Neural crest cell (in vitro differentiated cells): ENCODE measurements around the gene KIAA1755. TPM values are rescaled to one million over a fixed set of nuclear protein-coding genes. Genes with fewer than 3 reads are reported as not detected.
A peak's percentile ranks its signal among the peaks of the same experiment; 100 is the strongest.
"Not testable (repeated sequence)": the region's sequence is repeated elsewhere in the genome, so short reads cannot be mapped to it uniquely, and the experiment has no call there.

Source experiments
- DNase-seq: peaks from one replicate; pipeline ENCODE4 v3.0.0; 2021; ENCODE audit warnings: low read depth, mixed read lengths, low spot score
- H3K27ac Mint-ChIP-seq: one replicate; pipeline ENCODE4 v1.8.0; 2021; ENCODE audit warnings: mild to moderate bottlenecking, mixed read lengths; ENCODE audit not compliant: unreplicated experiment
- H3K27me3 Mint-ChIP-seq: 2 replicates; pipeline ENCODE4 v1.8.0; 2021; ENCODE audit warnings: low read depth, mild to moderate bottlenecking, mixed read lengths
- H3K36me3 Mint-ChIP-seq: 2 replicates; pipeline ENCODE4 v1.8.0; 2021; ENCODE audit warnings: low read depth, mild to moderate bottlenecking, mixed read lengths
- H3K4me1 Mint-ChIP-seq: 2 replicates; pipeline ENCODE4 v1.8.0; 2021; ENCODE audit warnings: mixed read lengths
- H3K4me3 Mint-ChIP-seq: one replicate; pipeline ENCODE4 v1.8.0; 2021; ENCODE audit warnings: mild to moderate bottlenecking, mixed read lengths
- H3K9me3 Mint-ChIP-seq: 2 replicates; pipeline ENCODE4 v1.8.0; 2021; ENCODE audit warnings: mixed read lengths
- CTCF ChIP-seq: fragments of 200-600 bp; sonication (generic); conservative IDR thresholded peaks from 2 replicates; pipeline ENCODE4 v1.5.0; 2021; ENCODE audit warnings: antibody characterized with exemption, mild to moderate bottlenecking
- total RNA-seq: library from RNA; stranded (reverse); gene quantifications from 2 replicates; pipeline ENCODE4 v1.2.1, GENCODE V29; 2021

The KIAA1755 gene
- total RNA-seq, 1 donor from 2014 or later, result 8.6 TPM

GRCh38 chr20:38290829-38291814 is 30.6 kb upstream of the KIAA1755 start:
- Mint-ChIP-seq H3K9me3 (no peaks in the 10 kb centered on the region), H3K36me3 (no peaks in the 10 kb centered on the region), H3K4me1 (peaks cover 66% of the 10 kb centered on the region), H3K27me3 (no peaks in the 10 kb centered on the region), H3K4me3 (peak overlapping the region; percentile 64), H3K27ac (peak overlapping the region; percentile 92)
- peak; percentile 55 for TF ChIP-seq CTCF
- DNase-seq, result peak; percentile 38

- H3K9me3 Mint-ChIP-seq, result peaks cover 12% of the 10 kb centered on the region
- peak; percentile 47 for DNase-seq
- H3K4me1 Mint-ChIP-seq, result peaks cover 51% of the 10 kb centered on the region
- peak overlapping the region; percentile 42 for H3K4me3 Mint-ChIP-seq
- TF ChIP-seq CTCF, result no peak
- H3K27me3 Mint-ChIP-seq, result no peaks in the 10 kb centered on the region
- H3K27ac Mint-ChIP-seq, result peak overlapping the region; percentile 74
- peaks cover 4% of the 10 kb centered on the region for H3K36me3 Mint-ChIP-seq
These were observed 26.3 kb upstream of the KIAA1755 start for GRCh38 chr20:38286586-38287531.

- no peak for DNase-seq
- Mint-ChIP-seq H3K9me3 (peaks cover 14% of the 10 kb centered on the region), H3K4me1 (peaks cover 34% of the 10 kb centered on the region), H3K36me3 (peaks cover 6% of the 10 kb centered on the region), H3K4me3 (no peak overlapping the region), H3K27me3 (no peaks in the 10 kb centered on the region), H3K27ac (no peak overlapping the region)
- no peak for TF ChIP-seq CTCF
These were observed 24.4 kb upstream of the KIAA1755 start for GRCh38 chr20:38284893-38285444.

- H3K36me3 Mint-ChIP-seq, result not testable (repeated sequence)
These were observed 23.6 kb upstream of the KIAA1755 start for GRCh38 chr20:38284066-38284650.

GRCh38 chr20:38283236-38283635 is 22.7 kb upstream of the KIAA1755 start:
- TF ChIP-seq CTCF, result no peak
- Mint-ChIP-seq H3K36me3 (peaks cover 8% of the 10 kb centered on the region), H3K27me3 (no peaks in the 10 kb centered on the region), H3K27ac (no peak overlapping the region), H3K9me3 (peaks cover 17% of the 10 kb centered on the region), H3K4me3 (no peak overlapping the region), H3K4me1 (peaks cover 38% of the 10 kb centered on the region)
- DNase-seq, result no peak

More at GRCh38 chr20:38284066-38284650, 23.6 kb upstream of the KIAA1755 start:
- H3K27ac Mint-ChIP-seq, result peak overlapping the region; percentile 43
- not testable (repeated sequence) for DNase-seq, H3K4me3 Mint-ChIP-seq, H3K27me3 Mint-ChIP-seq
- peaks cover 39% of the 10 kb centered on the region for H3K4me1 Mint-ChIP-seq
- H3K9me3 Mint-ChIP-seq, result peaks cover 17% of the 10 kb centered on the region

GRCh38 chr20:38281176-38281915 is 20.8 kb upstream of the KIAA1755 start:
- H3K36me3 Mint-ChIP-seq, H3K27me3 Mint-ChIP-seq, DNase-seq, H3K4me3 Mint-ChIP-seq: not testable (repeated sequence)
- Mint-ChIP-seq H3K27ac (peak overlapping the region; percentile 12), H3K4me1 (peaks cover 29% of the 10 kb centered on the region), H3K9me3 (peaks cover 17% of the 10 kb centered on the region)
